Activated CD4-positive, alpha-beta T cell treated with anti-CD3 and anti-CD28 coated beads, Interleukin-2, amount 50 U/mL, for 24 hours (primary cell): ENCODE results near the gene TFDP2.
"Not testable (repeated sequence)": the region's sequence is repeated elsewhere in the genome, so short reads cannot be mapped to it uniquely, and the experiment has no call there.

ENCODE experiments used
- DNase-seq, 2 donors: peaks; one replicate each; pipeline ENCODE4 v3.0.0-alpha.2; 2020; ENCODE audit warnings: low read depth in 1 of 2, low spot score in 1 of 2

The TFDP2 gene

DNA sequence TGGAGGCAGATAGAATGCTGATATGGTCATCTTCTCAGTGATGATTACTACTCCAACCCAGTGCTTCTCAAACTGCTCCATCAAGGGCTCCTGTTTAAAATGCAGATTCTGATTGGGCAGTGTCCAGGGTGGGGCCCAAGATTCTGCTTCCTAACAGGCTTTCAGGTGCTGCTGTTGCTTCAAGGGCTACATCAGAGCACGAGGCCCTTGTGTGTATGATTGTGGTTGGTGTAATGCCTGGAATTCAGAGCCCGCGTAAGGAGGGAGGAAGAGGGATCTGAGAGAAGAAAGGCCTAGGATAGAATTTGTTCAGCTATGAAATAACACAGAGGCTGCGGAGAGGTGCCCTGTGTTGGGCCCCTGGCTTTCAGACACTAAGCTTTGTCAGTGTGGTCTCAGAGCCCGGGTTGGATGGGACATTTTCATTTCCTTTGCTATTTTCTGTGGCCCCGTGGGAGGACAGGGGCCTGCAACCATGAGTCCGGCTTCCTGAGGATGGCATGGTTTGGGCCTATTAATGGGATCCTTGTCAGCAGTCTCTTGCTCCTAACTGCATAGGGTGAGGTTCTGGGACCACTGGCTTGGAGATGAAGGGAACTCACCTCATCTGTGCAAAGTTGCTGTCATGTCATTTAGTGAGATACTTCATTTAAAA is 219.9 kb downstream of the TFDP2 start:
- no peak for DNase-seq

- DNase-seq = no peak
These were observed 220.6 kb downstream of the TFDP2 start for GRCh38 chr3:141928631-141929270.

GRCh38 chr3:141926929-141927328 is 222.4 kb downstream of the TFDP2 start:
- no peak for DNase-seq

GRCh38 chr3:141925677-141926076 is 223.7 kb downstream of the TFDP2 start:
- not testable (repeated sequence) for DNase-seq

DNA sequence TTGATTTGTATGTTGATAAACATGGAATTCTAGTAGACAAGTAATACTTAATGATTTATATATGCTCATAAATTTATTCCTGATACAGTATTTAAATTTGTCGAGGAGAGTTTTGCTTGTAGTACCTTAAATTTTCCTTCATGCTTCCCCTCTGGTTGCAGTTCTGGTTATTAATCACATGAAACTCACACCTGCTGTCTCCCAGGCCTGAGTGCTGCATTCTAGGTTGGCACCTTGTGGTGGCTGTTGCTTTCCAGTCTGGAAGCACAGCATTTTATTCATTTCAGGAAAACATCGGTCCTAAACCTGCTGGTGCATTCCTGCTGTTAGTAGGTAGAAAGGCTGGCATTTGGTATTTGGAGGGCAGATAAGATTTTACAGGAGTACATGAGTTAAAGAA is 228.0 kb downstream of the TFDP2 start:
- DNase-seq = no peak

DNA sequence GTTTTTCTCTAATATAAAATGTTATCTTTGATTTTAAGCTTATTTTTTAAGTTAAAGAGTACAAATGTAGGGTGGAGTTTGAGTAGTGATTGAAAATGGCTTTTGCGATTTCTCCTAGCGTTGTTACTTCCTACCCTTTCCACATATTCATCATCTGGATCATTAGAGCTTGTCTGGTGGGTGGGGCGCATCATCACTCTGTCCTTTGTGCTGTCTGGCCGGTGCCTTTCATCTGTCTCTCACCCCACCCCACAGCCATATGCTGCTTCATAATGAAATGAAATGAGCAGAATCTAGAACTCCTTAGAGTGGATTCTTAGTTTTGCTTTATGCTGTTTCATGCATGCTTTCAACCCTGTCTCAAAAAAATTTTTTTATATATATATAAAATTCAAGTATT is 228.6 kb downstream of the TFDP2 start:
- DNase-seq = no peak

GRCh38 chr3:141915766-141916165 is 233.6 kb downstream of the TFDP2 start:
- DNase-seq = no peak

DNA sequence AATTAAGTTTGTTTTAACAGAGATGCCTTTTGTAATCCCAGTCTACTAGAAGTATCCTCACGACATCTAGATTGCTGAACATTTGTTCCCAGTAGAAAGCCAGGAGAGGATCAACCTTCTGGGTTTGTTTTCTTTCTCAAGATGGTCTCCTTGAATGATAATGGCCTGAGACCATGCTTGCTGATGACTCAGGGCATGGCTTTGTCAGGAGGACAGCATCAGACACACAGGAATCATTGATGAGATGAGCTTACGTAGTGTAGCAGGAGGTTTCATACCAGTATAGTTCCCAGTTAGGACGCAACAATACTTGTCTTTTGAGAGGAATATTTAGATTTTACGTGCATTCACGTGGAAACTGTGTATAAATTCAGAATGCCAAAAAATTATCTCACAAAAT is 234.3 kb downstream of the TFDP2 start:
- DNase-seq = no peak

DNA sequence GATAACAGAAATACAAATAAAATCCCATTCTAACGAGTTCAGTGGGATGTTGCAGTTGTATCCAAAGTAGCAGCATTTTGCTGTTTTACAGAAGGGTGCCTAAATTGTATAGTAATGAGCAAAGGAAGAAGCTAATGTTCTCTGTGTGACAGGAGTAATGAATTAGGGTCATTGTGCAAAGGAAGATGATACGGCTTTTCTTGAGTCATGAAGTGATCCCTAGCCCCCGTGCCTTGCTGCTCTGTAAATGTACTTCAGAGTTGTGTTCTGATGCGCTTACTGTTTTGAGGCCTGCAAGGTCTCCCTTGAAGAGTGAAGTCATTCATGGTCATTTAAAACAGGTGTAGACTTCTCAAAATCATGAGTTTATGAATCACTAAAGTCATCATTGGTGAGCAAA is 235.0 kb downstream of the TFDP2 start:
- no peak for DNase-seq

GRCh38 chr3:141913150-141913811 is 236.1 kb downstream of the TFDP2 start:
- DNase-seq = peak in 1 of 2 donors; percentile 48

DNA sequence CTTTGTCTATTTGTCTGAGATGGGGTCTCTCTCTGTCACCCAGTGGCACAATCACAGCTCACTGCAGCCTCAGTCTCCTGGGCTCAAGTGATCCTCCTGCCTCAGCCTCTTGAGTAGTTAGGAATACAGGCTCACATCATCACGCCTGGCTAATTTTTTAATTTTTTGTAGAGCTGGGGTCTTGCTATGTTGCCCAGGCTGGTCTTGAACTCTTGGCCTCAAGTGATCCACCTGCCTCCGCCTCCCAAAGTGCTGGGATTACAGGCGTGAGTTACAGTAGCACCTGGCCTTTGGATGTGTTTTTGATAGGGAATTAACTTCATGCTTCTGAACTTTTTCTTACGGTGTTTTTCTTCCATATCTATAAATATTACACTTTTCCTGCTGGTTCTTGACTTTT is 239.4 kb downstream of the TFDP2 start:
- not testable (repeated sequence) for DNase-seq

- no peak for DNase-seq
These were observed 239.9 kb downstream of the TFDP2 start for GRCh38 chr3:141909408-141909807.

- no peak for DNase-seq
These were observed 244.2 kb downstream of the TFDP2 start for GRCh38 chr3:141905129-141905528.

- DNase-seq = no peak
These were observed 245.1 kb downstream of the TFDP2 start for GRCh38 chr3:141904203-141904602.

DNA sequence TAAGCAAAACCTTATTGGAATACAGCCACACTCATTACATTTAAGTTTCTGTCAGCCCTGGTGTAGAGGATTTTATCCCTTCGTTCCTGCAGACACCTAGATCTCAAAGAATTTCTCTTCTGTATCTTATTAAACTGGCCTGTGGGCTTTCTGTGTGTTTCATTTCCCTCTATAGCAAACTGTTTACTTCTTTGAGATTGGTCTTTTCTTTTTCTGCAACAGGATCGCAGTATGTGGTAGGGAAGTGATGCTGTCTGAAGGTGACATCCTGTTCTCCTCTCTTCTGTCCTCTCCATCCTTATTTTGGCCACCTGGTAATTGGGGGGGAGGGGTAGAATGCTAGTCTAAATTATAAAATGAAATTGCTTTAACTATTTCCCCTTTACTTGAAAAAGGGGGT is 247.4 kb downstream of the TFDP2 start:
- no peak for DNase-seq

GRCh38 chr3:141900343-141900742 is 249.0 kb downstream of the TFDP2 start:
- no peak for DNase-seq

- DNase-seq = no peak
These were observed 250.4 kb downstream of the TFDP2 start for GRCh38 chr3:141898908-141899307.

DNA sequence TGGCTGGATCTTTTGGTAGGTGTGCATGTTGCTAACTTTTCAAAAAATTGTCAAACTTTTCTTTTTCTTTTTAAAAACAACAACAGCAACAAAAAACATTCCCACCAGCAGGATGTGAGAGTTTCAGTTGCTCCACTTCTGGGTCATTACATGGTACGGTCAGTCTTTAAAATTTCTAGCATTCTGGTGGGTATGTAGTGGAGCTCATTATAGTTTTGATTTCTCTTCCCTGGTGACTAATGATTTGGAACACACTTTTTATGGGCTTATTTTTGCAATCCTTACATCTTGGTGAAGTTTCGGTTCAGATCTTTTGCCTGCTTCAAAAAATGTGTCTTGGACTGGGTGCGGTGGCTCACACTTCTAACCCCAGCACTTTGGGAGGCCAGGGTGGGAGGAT is 253.6 kb downstream of the TFDP2 start:
- no peak for DNase-seq

GRCh38 chr3:141894524-141895176 is 254.7 kb downstream of the TFDP2 start:
- DNase-seq = no peak
